K562 (cell line): Measurements from ENCODE around the gene BDH2. TPM values are rescaled to one million over a fixed set of nuclear protein-coding genes. Genes with fewer than 3 reads are reported as not detected.
A peak's percentile ranks its signal among the peaks of the same experiment; 100 is the strongest.

Experiments used
- HLTF ChIP-seq: fragments of 450-650 bp; IDR thresholded peaks from 2 replicates; pipeline ENCODE4 v1.6.1; 2016
- HNRNPLL ChIP-seq: fragments of 200-400 bp; formaldehyde crosslinking; IDR thresholded peaks from 2 replicates; pipeline ENCODE4 v1.6.1; 2017; ENCODE audit warnings: low read length, low read depth, mild to moderate bottlenecking; ENCODE audit not compliant: poor library complexity, severe bottlenecking
- MAFG ChIP-seq: fragments of 450-650 bp; conservative IDR thresholded peaks from 2 replicates; pipeline ENCODE4 v1.6.1; 2016; ENCODE audit warnings: missing genetic modification characterization, missing compliant biosample characterization
- PCBP2 ChIP-seq: fragments of 200-400 bp; formaldehyde crosslinking; IDR thresholded peaks from 2 replicates; pipeline ENCODE4 v1.6.1; 2018; ENCODE audit warnings: low read length, low read depth, mild to moderate bottlenecking, moderate library complexity; ENCODE audit not compliant: poor library complexity, severe bottlenecking
- PML ChIP-seq: IDR thresholded peaks from 2 replicates; pipeline ENCODE4 v1.6.1; 2012; ENCODE audit warnings: low read length, inconsistent platforms
- POLR2B ChIP-seq: fragments of 450-650 bp; IDR thresholded peaks from 2 replicates; pipeline ENCODE4 v1.6.1; 2018; ENCODE audit warnings: low read depth; ENCODE audit not compliant: partially characterized antibody
- STAT5A ChIP-seq: IDR thresholded peaks from 2 replicates; pipeline ENCODE4 v1.6.1; 2012; ENCODE audit warnings: low read length, inconsistent platforms, borderline replicate concordance
- polyA plus RNA-seq, 8 experiments: library from polyadenylated mRNA; depleted of rRNA in 4 of 8; stranded (reverse) in 5 of 8; unstranded in 3 of 8; fragments of >200 nt; fragmentation: Nextera tagmentation in 2 of 8; fragmentation: Illumina TruSeq in 1 of 8; extraction: Ambion mirVana in 2 of 8; extraction: Trizol in 1 of 8; gene quantifications; 2 replicates each; pipeline versions ENCODE4 v1.2.1 to v1.2.3, GENCODE V29; 2011 to 2014; ENCODE audit warnings: inconsistent platforms in 1 of 8, missing spikeins in 1 of 8
- total RNA-seq, 7 experiments: library from RNA; depleted of rRNA in 6 of 7; stranded (reverse); fragments of >200 nt in 6 of 7; fragmentation: Illumina TruSeq in 2 of 7; extraction: Trizol in 2 of 7; gene quantifications; 2 replicates each; pipeline versions ENCODE4 v1.2.1 to v1.2.3, GENCODE V29; 2011 to 2021; ENCODE audit warnings: low replicate concordance in 1 of 7
- TF ChIP-seq, protein P1 (sequence below), 3 experiments: fragments of 200-800 bp in 1 of 3; fragments of 250-450 bp in 1 of 3; fragments of 450-650 bp in 1 of 3; sonication (Bioruptor Pico) in 1 of 3; sonication (Bioruptor generic) in 1 of 3; formaldehyde crosslinking in 1 of 3; IDR thresholded peaks; 2 replicates each; pipeline versions ENCODE4 v1.6.1 to v1.8.0; 2016 to 2022; ENCODE audit warnings: mild to moderate bottlenecking in 2 of 3, missing genetic modification characterization in 2 of 3, missing compliant biosample characterization in 1 of 3, moderate library complexity in 1 of 3
- TF ChIP-seq, protein P2 (sequence below), 3 experiments: fragments of 200-800 bp in 1 of 3; sonication (Bioruptor generic) in 1 of 3; sonication (generic) in 1 of 3; formaldehyde crosslinking in 1 of 3; IDR thresholded peaks; 2 replicates each; pipeline versions ENCODE4 v1.6.1 to v1.8.0; 2016 to 2022; ENCODE audit warnings: mild to moderate bottlenecking in 2 of 3, missing compliant biosample characterization in 2 of 3, missing genetic modification characterization in 2 of 3, missing genetic modification reagents in 1 of 3
- TF ChIP-seq, protein P3 (sequence below): sonication (generic); formaldehyde crosslinking; IDR thresholded peaks from 2 replicates; pipeline ENCODE4 v1.4.0; 2020; ENCODE audit warnings: mild to moderate bottlenecking, missing genetic modification reagents
- TF ChIP-seq, protein P4 (sequence below), 2 experiments: fragments of 150-350 bp in 1 of 2; IDR thresholded peaks; 2 replicates each; pipeline ENCODE4 v1.6.1; 2012 to 2016; ENCODE audit warnings: low read depth in 2 of 2, low read length in 2 of 2, mild to moderate bottlenecking in 1 of 2, moderate library complexity in 1 of 2
- TF ChIP-seq, protein P5 (sequence below): fragments of 200-800 bp; sonication (Bioruptor generic); IDR thresholded peaks from 2 replicates; pipeline ENCODE4 v1.6.1; 2017; ENCODE audit warnings: missing genetic modification characterization, missing compliant biosample characterization

Gene BDH2
- total and polyA plus RNA-seq, 9 of the 15 experiments (the other 6 are each of a cell fraction or from before 2014, with no cell fraction given) = 4.9 to 17.9 (median 9.1) TPM

DNA sequence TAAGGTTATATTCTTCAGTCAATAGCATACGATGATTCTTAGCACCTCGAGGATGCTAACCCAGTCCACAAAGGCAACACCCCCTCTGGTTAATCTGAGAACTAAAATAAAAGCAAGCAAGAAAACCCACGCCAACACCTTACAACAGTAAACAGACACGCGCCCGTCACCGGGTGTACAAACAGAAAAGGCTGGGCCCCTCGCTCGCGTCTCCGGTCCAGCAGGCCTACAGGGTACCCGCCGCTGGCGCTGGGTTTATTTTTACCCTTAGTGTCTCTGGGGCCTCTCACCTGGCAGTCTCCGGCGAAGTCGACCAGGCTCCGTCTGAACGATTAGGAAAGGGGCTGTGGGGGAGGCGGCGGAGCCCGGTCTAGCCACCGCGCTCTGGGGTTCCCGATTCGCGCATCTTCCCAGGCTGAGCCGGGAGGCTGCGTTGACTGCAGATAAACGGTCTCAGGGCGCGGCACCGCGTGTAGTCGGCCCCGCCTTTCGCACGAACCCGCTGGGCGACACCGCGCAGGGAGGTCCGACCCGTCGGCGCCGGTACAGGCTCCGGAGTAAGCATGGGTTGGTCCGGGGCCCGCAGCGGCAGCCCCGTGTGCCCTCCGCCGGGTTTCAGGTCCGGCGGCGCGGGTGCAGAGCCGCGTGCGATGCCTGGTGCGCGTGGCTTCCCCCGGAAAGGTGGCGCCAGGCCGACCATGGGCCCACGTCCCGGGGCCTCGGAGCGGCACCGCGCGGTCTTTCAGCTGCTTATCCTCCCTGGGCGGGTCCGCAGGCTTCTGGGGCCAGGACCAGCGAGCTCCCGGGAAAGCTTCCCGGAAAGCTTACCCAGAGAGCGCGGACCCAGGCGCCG is 23.5 kb downstream of the BDH2 start (continued):
- TF ChIP-seq, protein P1, sequence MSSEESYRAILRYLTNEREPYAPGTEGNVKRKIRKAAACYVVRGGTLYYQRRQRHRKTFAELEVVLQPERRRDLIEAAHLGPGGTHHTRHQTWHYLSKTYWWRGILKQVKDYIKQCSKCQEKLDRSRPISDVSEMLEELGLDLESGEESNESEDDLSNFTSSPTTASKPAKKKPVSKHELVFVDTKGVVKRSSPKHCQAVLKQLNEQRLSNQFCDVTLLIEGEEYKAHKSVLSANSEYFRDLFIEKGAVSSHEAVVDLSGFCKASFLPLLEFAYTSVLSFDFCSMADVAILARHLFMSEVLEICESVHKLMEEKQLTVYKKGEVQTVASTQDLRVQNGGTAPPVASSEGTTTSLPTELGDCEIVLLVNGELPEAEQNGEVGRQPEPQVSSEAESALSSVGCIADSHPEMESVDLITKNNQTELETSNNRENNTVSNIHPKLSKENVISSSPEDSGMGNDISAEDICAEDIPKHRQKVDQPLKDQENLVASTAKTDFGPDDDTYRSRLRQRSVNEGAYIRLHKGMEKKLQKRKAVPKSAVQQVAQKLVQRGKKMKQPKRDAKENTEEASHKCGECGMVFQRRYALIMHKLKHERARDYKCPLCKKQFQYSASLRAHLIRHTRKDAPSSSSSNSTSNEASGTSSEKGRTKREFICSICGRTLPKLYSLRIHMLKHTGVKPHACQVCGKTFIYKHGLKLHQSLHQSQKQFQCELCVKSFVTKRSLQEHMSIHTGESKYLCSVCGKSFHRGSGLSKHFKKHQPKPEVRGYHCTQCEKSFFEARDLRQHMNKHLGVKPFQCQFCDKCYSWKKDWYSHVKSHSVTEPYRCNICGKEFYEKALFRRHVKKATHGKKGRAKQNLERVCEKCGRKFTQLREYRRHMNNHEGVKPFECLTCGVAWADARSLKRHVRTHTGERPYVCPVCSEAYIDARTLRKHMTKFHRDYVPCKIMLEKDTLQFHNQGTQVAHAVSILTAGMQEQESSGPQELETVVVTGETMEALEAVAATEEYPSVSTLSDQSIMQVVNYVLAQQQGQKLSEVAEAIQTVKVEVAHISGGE (CRISPR knock-in tag; IDR thresholded peaks at IDR 0.05) = peak in 1 of 3 experiments; percentile 42; a peak in 1 of 6 replicates
- TF ChIP-seq, protein P2, sequence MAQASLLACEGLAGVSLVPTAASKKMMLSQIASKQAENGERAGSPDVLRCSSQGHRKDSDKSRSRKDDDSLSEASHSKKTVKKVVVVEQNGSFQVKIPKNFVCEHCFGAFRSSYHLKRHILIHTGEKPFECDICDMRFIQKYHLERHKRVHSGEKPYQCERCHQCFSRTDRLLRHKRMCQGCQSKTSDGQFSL (CRISPR knock-in tag; IDR thresholded peaks at IDR 0.05) = 0 out of 2 replicates have a peak, but pooled peaks have one; percentile 10
- TF ChIP-seq, protein P2 (tag; IDR thresholded peaks at IDR 0.05) = no peak
- TF ChIP-seq HLTF (no peak), PML (no peak; the same call in 1 of the 2 replicates), STAT5A (no peak), HNRNPLL (peak; percentile 23), PCBP2 (no peak), POLR2B (peak; percentile 52), MAFG (no peak)
- TF ChIP-seq, protein P3, sequence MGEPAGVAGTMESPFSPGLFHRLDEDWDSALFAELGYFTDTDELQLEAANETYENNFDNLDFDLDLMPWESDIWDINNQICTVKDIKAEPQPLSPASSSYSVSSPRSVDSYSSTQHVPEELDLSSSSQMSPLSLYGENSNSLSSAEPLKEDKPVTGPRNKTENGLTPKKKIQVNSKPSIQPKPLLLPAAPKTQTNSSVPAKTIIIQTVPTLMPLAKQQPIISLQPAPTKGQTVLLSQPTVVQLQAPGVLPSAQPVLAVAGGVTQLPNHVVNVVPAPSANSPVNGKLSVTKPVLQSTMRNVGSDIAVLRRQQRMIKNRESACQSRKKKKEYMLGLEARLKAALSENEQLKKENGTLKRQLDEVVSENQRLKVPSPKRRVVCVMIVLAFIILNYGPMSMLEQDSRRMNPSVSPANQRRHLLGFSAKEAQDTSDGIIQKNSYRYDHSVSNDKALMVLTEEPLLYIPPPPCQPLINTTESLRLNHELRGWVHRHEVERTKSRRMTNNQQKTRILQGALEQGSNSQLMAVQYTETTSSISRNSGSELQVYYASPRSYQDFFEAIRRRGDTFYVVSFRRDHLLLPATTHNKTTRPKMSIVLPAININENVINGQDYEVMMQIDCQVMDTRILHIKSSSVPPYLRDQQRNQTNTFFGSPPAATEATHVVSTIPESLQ (CRISPR knock-in tag) = no peak
- TF ChIP-seq, protein P4, sequence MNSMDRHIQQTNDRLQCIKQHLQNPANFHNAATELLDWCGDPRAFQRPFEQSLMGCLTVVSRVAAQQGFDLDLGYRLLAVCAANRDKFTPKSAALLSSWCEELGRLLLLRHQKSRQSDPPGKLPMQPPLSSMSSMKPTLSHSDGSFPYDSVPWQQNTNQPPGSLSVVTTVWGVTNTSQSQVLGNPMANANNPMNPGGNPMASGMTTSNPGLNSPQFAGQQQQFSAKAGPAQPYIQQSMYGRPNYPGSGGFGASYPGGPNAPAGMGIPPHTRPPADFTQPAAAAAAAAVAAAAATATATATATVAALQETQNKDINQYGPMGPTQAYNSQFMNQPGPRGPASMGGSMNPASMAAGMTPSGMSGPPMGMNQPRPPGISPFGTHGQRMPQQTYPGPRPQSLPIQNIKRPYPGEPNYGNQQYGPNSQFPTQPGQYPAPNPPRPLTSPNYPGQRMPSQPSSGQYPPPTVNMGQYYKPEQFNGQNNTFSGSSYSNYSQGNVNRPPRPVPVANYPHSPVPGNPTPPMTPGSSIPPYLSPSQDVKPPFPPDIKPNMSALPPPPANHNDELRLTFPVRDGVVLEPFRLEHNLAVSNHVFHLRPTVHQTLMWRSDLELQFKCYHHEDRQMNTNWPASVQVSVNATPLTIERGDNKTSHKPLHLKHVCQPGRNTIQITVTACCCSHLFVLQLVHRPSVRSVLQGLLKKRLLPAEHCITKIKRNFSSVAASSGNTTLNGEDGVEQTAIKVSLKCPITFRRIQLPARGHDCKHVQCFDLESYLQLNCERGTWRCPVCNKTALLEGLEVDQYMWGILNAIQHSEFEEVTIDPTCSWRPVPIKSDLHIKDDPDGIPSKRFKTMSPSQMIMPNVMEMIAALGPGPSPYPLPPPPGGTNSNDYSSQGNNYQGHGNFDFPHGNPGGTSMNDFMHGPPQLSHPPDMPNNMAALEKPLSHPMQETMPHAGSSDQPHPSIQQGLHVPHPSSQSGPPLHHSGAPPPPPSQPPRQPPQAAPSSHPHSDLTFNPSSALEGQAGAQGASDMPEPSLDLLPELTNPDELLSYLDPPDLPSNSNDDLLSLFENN (IDR thresholded peaks at IDR 0.05; ENCODE audit: low read depth in 2 of 2, low read length in 2 of 2) = no peak
- TF ChIP-seq, protein P5, sequence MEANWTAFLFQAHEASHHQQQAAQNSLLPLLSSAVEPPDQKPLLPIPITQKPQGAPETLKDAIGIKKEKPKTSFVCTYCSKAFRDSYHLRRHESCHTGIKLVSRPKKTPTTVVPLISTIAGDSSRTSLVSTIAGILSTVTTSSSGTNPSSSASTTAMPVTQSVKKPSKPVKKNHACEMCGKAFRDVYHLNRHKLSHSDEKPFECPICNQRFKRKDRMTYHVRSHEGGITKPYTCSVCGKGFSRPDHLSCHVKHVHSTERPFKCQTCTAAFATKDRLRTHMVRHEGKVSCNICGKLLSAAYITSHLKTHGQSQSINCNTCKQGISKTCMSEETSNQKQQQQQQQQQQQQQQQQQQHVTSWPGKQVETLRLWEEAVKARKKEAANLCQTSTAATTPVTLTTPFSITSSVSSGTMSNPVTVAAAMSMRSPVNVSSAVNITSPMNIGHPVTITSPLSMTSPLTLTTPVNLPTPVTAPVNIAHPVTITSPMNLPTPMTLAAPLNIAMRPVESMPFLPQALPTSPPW = peak; percentile 52; the same call in 1 of the 2 replicates
